Effector memory CD4-positive, alpha-beta T cell (primary cell): ENCODE results near the gene AGTPBP1.

Source experiments
- DNase-seq, 3 donors: peaks; one replicate each; pipeline ENCODE4 v3.0.0-alpha.2; 2020
- H3K27ac ChIP-seq: 2 replicates; pipeline ENCODE4 v1.7.0; 2013; ENCODE audit warnings: mild to moderate bottlenecking, low read length, moderate library complexity; ENCODE audit not compliant: insufficient read depth, poor library complexity, severe bottlenecking
- H3K27me3 ChIP-seq: replicated peaks from 2 replicates; pipeline ENCODE4 v1.7.0; 2013; ENCODE audit warnings: mild to moderate bottlenecking, low read length; ENCODE audit not compliant: insufficient read depth, control insufficient read depth, poor library complexity, severe bottlenecking
- H3K36me3 ChIP-seq: 2 replicates; pipeline ENCODE4 v1.7.0; 2013; ENCODE audit warnings: mild to moderate bottlenecking, low read length, moderate library complexity; ENCODE audit not compliant: control insufficient read depth, insufficient read depth
- H3K4me1 ChIP-seq: 2 replicates; pipeline ENCODE4 v1.7.0; 2013; ENCODE audit warnings: low read length, mild to moderate bottlenecking; ENCODE audit not compliant: control insufficient read depth, insufficient read depth, poor library complexity, severe bottlenecking
- H3K4me3 ChIP-seq: 2 replicates; pipeline ENCODE4 v1.7.0; 2013; ENCODE audit warnings: low read length, low read depth, mild to moderate bottlenecking; ENCODE audit not compliant: insufficient read depth, poor library complexity, severe bottlenecking
- H3K9me3 ChIP-seq: 2 replicates; pipeline ENCODE4 v1.7.0; 2013; ENCODE audit warnings: mild to moderate bottlenecking, low read length, moderate library complexity; ENCODE audit not compliant: control insufficient read depth

Gene AGTPBP1

DNA sequence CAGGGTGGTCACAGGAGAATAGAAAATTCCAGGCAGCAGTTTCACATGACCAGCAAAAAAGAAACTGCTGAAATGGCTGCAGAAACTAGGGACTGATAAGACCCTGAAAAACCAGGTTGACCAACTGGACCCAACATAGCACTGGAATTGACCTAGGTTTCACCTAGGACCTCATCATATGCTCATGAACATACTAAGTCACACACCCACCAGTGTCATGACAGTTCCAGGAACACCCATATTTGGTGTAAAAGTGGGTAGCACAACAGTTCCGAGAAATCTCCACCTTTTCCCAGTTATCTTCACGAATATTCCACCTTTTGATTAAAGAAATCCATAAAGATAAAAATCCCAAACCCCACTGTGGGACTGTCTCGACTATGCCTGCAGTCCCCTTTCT, 182.2 kb downstream of the AGTPBP1 start:
- no peak for DNase-seq
- H3K4me1 ChIP-seq, result no peaks in the 10 kb centered on the region
- H3K36me3 ChIP-seq, result no peaks in the 10 kb centered on the region
- H3K4me3 ChIP-seq, result no peak overlapping the region
- H3K27me3 ChIP-seq, result no peaks in the 10 kb centered on the region
- H3K9me3 ChIP-seq, result no peaks in the 10 kb centered on the region
- no peak overlapping the region for H3K27ac ChIP-seq

DNA sequence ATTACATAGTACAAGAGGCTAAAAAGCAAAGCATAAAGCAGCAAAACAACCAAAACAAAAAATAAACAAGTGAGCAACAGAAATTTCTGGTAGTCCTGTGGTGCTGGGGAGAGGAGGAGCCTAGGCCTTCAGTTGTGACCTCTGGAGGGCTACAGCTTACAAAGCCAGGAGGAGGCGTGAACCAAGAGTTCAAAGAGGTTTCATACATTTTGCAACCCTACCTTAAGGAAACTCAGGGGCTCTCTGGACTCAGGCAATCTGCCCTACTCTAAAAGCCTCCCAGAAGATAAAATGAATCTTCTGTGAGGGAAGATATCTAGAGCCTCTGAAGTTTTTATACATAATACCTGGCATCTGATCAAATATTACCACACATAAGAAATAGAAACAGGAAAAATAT, 187.4 kb downstream of the AGTPBP1 start:
- DNase-seq, result no peak
- H3K27me3 ChIP-seq, result no peaks in the 10 kb centered on the region
- H3K27ac ChIP-seq, result no peak overlapping the region
- no peaks in the 10 kb centered on the region for H3K4me1 ChIP-seq
- no peak overlapping the region for H3K4me3 ChIP-seq
- no peaks in the 10 kb centered on the region for H3K9me3 ChIP-seq
- peaks cover 4% of the 10 kb centered on the region for H3K36me3 ChIP-seq

DNA sequence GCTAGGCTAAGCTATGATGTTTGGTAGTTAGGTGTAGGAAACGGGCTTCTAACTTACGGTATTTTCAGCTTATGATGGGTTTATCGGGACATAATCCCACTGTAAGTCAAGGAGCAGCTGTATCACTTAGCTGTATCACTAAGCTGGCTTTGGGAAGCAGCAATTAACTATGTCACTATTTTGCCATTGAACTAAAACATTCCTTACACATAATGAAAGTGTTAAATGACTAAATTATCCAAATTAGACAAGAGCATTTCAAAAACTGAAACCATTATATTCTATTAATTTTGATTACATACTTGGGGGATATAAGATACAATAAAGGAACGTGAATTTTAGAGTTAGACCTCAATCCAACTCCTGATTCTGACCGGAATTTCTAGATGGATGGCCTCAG, 188.3 kb downstream of the AGTPBP1 start:
- Histone ChIP-seq H3K4me1 (no peaks in the 10 kb centered on the region), H3K36me3 (peaks cover 4% of the 10 kb centered on the region), H3K27me3 (no peaks in the 10 kb centered on the region), H3K4me3 (no peak overlapping the region), H3K27ac (no peak overlapping the region), H3K9me3 (no peaks in the 10 kb centered on the region)
- DNase-seq, result no peak

DNA sequence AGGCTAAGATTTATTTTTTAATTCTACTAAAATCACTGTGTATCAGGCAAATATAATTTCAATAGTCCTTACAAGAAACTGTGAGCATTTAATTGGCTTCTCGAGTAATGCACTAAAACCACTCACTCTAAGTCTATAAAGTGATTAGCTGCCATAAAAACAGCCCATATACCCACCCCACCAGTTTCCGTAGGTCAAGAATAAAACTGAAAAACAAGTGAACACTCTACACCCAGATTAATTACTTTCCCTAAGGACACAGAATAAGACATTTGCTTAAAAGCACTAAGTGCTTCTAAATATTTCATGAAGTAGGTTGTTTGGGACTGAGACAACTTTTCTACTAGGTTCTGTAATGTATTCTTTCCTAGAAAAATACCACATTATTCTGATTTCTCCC, 194.2 kb downstream of the AGTPBP1 start:
- no peaks in the 10 kb centered on the region for H3K4me1 ChIP-seq
- H3K27me3 ChIP-seq, result no peaks in the 10 kb centered on the region
- no peaks in the 10 kb centered on the region for H3K9me3 ChIP-seq
- DNase-seq, result no peak
- peaks cover 4% of the 10 kb centered on the region for H3K36me3 ChIP-seq
- H3K4me3 ChIP-seq, result no peak overlapping the region
- no peak overlapping the region for H3K27ac ChIP-seq

DNA sequence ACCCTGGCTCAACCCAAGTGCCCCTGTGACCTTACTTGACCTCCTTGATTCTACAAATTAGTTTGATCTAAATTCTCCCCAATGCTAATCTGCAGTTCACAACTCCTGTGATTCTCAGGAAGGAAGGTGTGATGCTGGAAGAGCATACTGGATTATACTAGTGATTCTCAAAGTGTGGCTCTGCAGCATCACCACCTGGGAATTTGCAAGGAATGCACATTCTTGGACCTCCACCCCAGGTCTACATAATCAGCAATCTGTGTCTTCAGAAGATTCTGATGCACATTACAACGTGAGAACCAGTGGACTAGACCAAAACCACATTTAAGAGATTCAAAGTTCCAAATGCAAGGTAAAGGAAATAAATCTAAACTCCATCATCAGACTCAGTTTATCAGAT, 198.6 kb downstream of the AGTPBP1 start:
- Histone ChIP-seq H3K36me3 (no peaks in the 10 kb centered on the region), H3K4me1 (no peaks in the 10 kb centered on the region), H3K27me3 (no peaks in the 10 kb centered on the region), H3K4me3 (no peak overlapping the region), H3K9me3 (no peaks in the 10 kb centered on the region), H3K27ac (no peak overlapping the region)
- no peak for DNase-seq

DNA sequence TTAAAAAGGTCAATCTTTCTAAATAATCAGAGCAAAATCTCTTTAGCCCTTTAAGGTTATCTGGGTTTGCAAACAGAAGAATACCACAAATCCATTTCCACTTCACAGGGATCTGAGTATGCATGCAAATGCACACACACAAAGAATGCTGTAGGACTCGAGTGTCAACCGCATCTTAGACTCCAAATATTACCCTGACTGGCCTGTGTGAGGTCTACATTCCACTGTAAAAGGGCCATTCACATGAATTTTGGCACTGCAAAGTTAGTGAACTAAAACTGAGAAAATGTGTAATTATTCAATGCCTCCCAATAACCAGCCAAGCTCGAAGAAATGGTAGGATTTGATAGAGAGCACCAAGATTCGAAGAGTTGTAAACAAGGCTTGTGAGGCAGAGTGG, 199.9 kb downstream of the AGTPBP1 start:
- Histone ChIP-seq H3K4me1 (no peaks in the 10 kb centered on the region), H3K9me3 (no peaks in the 10 kb centered on the region), H3K4me3 (no peak overlapping the region), H3K36me3 (no peaks in the 10 kb centered on the region), H3K27ac (no peak overlapping the region), H3K27me3 (no peaks in the 10 kb centered on the region)
- DNase-seq, result no peak

DNA sequence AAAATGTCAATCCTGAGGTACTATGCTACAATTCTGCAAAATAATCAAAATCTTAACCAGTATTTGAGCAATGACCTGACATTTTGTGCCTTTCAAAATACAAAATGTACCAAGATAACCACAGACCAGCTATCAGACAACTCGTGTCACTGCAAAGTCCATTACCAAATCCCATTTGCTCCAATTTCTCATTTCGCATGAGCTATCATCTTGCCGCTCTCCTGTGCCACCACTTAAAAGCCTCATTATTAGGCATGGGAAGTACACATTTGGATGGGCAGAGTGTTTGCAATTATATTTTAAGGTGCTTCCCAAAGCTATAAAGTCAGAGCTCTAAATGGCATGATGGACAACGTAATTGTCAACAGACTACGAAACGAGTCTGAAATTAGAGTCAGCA, 205.2 kb downstream of the AGTPBP1 start:
- Histone ChIP-seq H3K27me3 (no peaks in the 10 kb centered on the region), H3K36me3 (no peaks in the 10 kb centered on the region), H3K4me3 (no peak overlapping the region), H3K9me3 (no peaks in the 10 kb centered on the region), H3K27ac (no peak overlapping the region), H3K4me1 (no peaks in the 10 kb centered on the region)
- no peak for DNase-seq

DNA sequence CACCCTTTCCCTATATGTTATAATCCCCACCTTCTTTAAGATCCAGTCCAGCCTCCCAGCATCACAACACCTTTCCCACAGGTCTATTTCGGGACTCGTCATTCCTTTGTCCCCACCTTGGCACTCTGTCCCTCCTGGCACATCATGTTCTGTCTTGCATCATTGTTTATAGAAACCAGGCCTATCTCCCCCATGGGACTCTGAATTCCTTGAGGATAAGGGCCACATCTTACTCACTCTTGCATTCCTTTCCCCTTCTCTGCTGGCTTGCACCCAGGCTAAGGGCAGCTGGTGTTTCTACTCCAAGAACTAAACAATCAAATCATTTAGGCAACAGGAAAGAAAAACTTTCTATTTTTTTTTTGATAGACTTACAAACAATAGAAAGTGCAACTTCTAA, 205.7 kb downstream of the AGTPBP1 start:
- Histone ChIP-seq H3K27me3 (no peaks in the 10 kb centered on the region), H3K4me1 (no peaks in the 10 kb centered on the region), H3K36me3 (no peaks in the 10 kb centered on the region), H3K9me3 (no peaks in the 10 kb centered on the region), H3K4me3 (no peak overlapping the region), H3K27ac (no peak overlapping the region)
- no peak for DNase-seq

DNA sequence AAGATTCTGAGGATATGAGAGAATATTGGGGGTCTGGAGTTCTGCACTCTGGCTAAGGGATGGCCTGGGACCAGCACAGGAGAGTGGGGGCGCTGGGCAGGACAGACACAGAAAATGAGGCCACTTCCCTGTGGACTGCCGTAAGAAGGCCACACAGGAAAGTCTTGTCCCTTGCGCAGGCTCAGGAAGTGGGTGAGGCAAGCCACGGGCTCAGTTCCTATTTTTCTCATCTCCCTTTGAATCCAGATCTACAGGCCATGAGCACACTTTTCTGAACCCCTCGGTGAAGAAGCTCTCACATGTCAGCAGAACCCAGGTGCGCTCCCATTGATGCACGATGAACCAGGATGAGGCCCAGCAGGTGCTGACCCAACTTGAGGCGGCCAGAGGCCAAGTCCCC, 207.4 kb downstream of the AGTPBP1 start:
- no peak overlapping the region for H3K27ac ChIP-seq
- no peaks in the 10 kb centered on the region for H3K36me3 ChIP-seq
- no peaks in the 10 kb centered on the region for H3K4me1 ChIP-seq
- no peaks in the 10 kb centered on the region for H3K9me3 ChIP-seq
- no peak overlapping the region for H3K4me3 ChIP-seq
- H3K27me3 ChIP-seq, result no peaks in the 10 kb centered on the region
- no peak for DNase-seq

DNA sequence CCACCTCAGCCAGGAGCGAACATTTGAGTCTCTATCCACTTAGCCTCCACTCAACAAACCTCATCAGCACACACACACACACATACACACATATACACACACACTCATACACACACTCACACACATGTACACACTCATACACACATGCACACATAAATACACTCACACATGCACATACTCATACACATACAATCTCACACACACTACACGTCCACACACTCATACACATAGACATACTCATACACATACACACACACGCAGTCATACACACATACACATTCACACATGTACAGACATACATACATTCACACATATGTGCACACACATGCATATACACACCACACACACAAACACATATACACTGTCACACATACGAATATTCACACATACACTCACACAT, 208.2 kb downstream of the AGTPBP1 start:
- no peak for DNase-seq
- no peaks in the 10 kb centered on the region for H3K27me3 ChIP-seq

DNA sequence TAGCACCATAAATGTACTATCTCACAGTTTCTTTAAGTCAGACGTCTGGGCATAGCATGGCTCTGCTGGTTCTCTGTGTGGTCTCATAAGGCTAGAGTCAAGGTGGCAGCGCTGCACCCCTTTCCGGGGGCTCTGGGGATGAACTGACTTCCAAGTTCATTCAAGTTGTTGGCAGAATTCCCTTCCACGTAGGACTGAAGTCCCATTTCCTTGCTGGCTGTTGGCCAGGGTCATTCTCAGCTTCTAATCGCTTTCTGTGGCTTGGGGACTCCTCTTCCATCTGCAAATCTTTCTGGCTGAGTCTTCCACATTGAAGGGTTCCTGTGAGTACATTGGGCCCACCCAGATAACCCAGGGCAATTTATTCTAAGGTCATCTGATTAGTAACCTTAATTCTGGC, 211.0 kb downstream of the AGTPBP1 start:
- H3K9me3 ChIP-seq, result no peaks in the 10 kb centered on the region
- no peaks in the 10 kb centered on the region for H3K36me3 ChIP-seq
- no peak for DNase-seq
- H3K27ac ChIP-seq, result no peak overlapping the region
- H3K27me3 ChIP-seq, result no peaks in the 10 kb centered on the region
- no peak overlapping the region for H3K4me3 ChIP-seq
- no peaks in the 10 kb centered on the region for H3K4me1 ChIP-seq

More for the DNA sequence above, 208.2 kb downstream of the AGTPBP1 start:
- Histone ChIP-seq H3K9me3 (no peaks in the 10 kb centered on the region), H3K4me1 (no peaks in the 10 kb centered on the region), H3K27ac (no peak overlapping the region), H3K4me3 (no peak overlapping the region), H3K36me3 (no peaks in the 10 kb centered on the region)
